MM.1S (cell line): Measurements from ENCODE around the gene ASPSCR1.

ENCODE experiments used
- DNase-seq: peaks from one replicate; pipeline ENCODE4 v3.0.0-alpha.2; 2015
- H2AFZ ChIP-seq: fragments of 300-600 bp; sonication (generic); 2 replicates; pipeline ENCODE4 v1.6.0; 2016; ENCODE audit warnings: antibody characterized with exemption, low read length
- H3F3A ChIP-seq: fragments of 300-600 bp; sonication (generic); 2 replicates; pipeline ENCODE4 v1.6.1; 2016; ENCODE audit warnings: mild to moderate bottlenecking, antibody characterized with exemption, low read length, moderate library complexity, mixed read lengths; ENCODE audit not compliant: insufficient read depth
- H3K27ac ChIP-seq: fragments of 300-600 bp; sonication (generic); 2 replicates; pipeline ENCODE4 v1.5.1; 2016; ENCODE audit warnings: mild to moderate bottlenecking, low read length
- H3K27me3 ChIP-seq: fragments of 300-600 bp; sonication (generic); replicated peaks from 2 replicates; pipeline ENCODE4 v1.6.0; 2016; ENCODE audit warnings: low read length; ENCODE audit not compliant: insufficient read depth
- H3K36me3 ChIP-seq: fragments of 300-600 bp; sonication (generic); replicated peaks from 2 replicates; pipeline ENCODE4 v1.6.1; 2016; ENCODE audit warnings: mild to moderate bottlenecking, low read length, mixed read lengths; ENCODE audit not compliant: insufficient read depth
- H3K4me1 ChIP-seq: fragments of 300-600 bp; sonication (generic); 2 replicates; pipeline ENCODE4 v1.6.1; 2016; ENCODE audit warnings: low read length, mixed read lengths
- H3K4me2 ChIP-seq: fragments of 300-600 bp; sonication (generic); 2 replicates; pipeline ENCODE4 v1.6.0; 2016; ENCODE audit warnings: low read depth, low read length
- H3K4me3 ChIP-seq: fragments of 300-600 bp; sonication (generic); 2 replicates; pipeline ENCODE4 v1.5.1; 2016; ENCODE audit warnings: low read length, mixed read lengths
- H3K79me2 ChIP-seq: fragments of 300-600 bp; sonication (generic); 2 replicates; pipeline ENCODE4 v1.6.1; 2016; ENCODE audit warnings: mixed run types, low read length, mixed read lengths
- H3K9ac ChIP-seq: fragments of 300-600 bp; sonication (generic); 2 replicates; pipeline ENCODE4 v1.6.1; 2016; ENCODE audit warnings: low read length, mixed read lengths
- H3K9me2 ChIP-seq: fragments of 300-600 bp; sonication (generic); replicated peaks from 2 replicates; pipeline ENCODE4 v1.6.1; 2016; ENCODE audit warnings: mild to moderate bottlenecking, low read length, mixed read lengths; ENCODE audit not compliant: insufficient read depth
- H3K9me3 ChIP-seq: fragments of 300-600 bp; sonication (generic); replicated peaks from 2 replicates; pipeline ENCODE4 v1.6.1; 2016; ENCODE audit warnings: mild to moderate bottlenecking, low read length, mixed read lengths; ENCODE audit not compliant: insufficient read depth
- H4K20me1 ChIP-seq: fragments of 300-600 bp; sonication (generic); 2 replicates; pipeline ENCODE4 v1.6.1; 2016; ENCODE audit warnings: mild to moderate bottlenecking, low read length, moderate library complexity, mixed read lengths; ENCODE audit not compliant: insufficient read depth
- CTCF ChIP-seq: fragments of 300-600 bp; sonication (generic); IDR thresholded peaks from 2 replicates; pipeline ENCODE4 v1.5.1; 2016; ENCODE audit warnings: antibody characterized with exemption, low read length, mixed read lengths
- EZH2 ChIP-seq: fragments of 300-600 bp; sonication (generic); optimal IDR thresholded peaks from 2 replicates; pipeline ENCODE3; 2017; ENCODE audit warnings: low read depth, mild to moderate bottlenecking, antibody characterized with exemption, low read length, mixed read lengths
- EZH2phosphoT487 ChIP-seq: fragments of 300-600 bp; sonication (generic); IDR thresholded peaks from 2 replicates; pipeline ENCODE4 v1.6.1; 2018; ENCODE audit warnings: antibody characterized with exemption, low read length

ASPSCR1 gene

GRCh38 chr17:81941484-81942166 is 35.8 kb upstream of the ASPSCR1 start:
- no peaks in the 10 kb centered on the region for H3F3A ChIP-seq
- H3K9me3 ChIP-seq = no peaks in the 10 kb centered on the region
- no peaks in the 10 kb centered on the region for H3K36me3 ChIP-seq
- H3K27ac ChIP-seq = no peak overlapping the region
- no peak for TF ChIP-seq CTCF
- no peak for TF ChIP-seq EZH2
- no peak for TF ChIP-seq EZH2phosphoT487
- no peak overlapping the region for H3K4me2 ChIP-seq
- peaks cover 4% of the 10 kb centered on the region for H3K79me2 ChIP-seq
- no peaks in the 10 kb centered on the region for H4K20me1 ChIP-seq
- H3K4me3 ChIP-seq = no peak overlapping the region
- H2AFZ ChIP-seq = no peak overlapping the region
- H3K4me1 ChIP-seq = no peaks in the 10 kb centered on the region
- no peak for DNase-seq
- no peak overlapping the region for H3K9ac ChIP-seq
- H3K9me2 ChIP-seq = no peaks in the 10 kb centered on the region
- H3K27me3 ChIP-seq = peaks cover 33% of the 10 kb centered on the region

- Histone ChIP-seq H4K20me1 (no peaks in the 10 kb centered on the region), H3K79me2 (no peaks in the 10 kb centered on the region), H3K4me3 (no peak overlapping the region), H3F3A (no peaks in the 10 kb centered on the region), H3K36me3 (no peaks in the 10 kb centered on the region), H3K9me3 (no peaks in the 10 kb centered on the region), H3K9me2 (no peaks in the 10 kb centered on the region), H3K4me1 (no peaks in the 10 kb centered on the region), H3K9ac (no peak overlapping the region), H3K27ac (no peak overlapping the region), H2AFZ (no peak overlapping the region), H3K4me2 (no peak overlapping the region), H3K27me3 (peaks cover 33% of the 10 kb centered on the region)
- no peak for TF ChIP-seq EZH2phosphoT487
- TF ChIP-seq EZH2 = no peak
- TF ChIP-seq CTCF = no peak
- DNase-seq = no peak
Measured at GRCh38 chr17:81942167-81942553, 35.3 kb upstream of the ASPSCR1 start.

GRCh38 chr17:81944858-81945257 is 32.6 kb upstream of the ASPSCR1 start:
- Histone ChIP-seq H4K20me1 (no peaks in the 10 kb centered on the region), H3K27me3 (peaks cover 16% of the 10 kb centered on the region), H2AFZ (no peak overlapping the region), H3K4me2 (no peak overlapping the region), H3K27ac (no peak overlapping the region), H3K9ac (no peak overlapping the region), H3K9me3 (no peaks in the 10 kb centered on the region), H3K4me3 (no peak overlapping the region), H3K9me2 (no peaks in the 10 kb centered on the region), H3F3A (no peaks in the 10 kb centered on the region), H3K4me1 (no peaks in the 10 kb centered on the region), H3K79me2 (no peaks in the 10 kb centered on the region), H3K36me3 (no peaks in the 10 kb centered on the region)
- no peak for DNase-seq
- no peak for TF ChIP-seq EZH2phosphoT487
- no peak for TF ChIP-seq EZH2
- no peak for TF ChIP-seq CTCF
